Upper lobe of right lung (tissue), 1 donor: Measurements from ENCODE around the gene FH. TPM values are rescaled to one million over a fixed set of nuclear protein-coding genes. Genes with fewer than 3 reads are reported as not detected.

Experiments
- ATAC-seq: fragments of 200-7000 bp; cut with Tn5 transposase; one replicate; pipeline ENCODE4 v1.9.1; 2020; ENCODE audit warnings: mild to moderate bottlenecking, moderate library complexity
- DNase-seq: peaks from one replicate; pipeline ENCODE4 v3.0.0-alpha.2; 2020
- H3K27ac ChIP-seq: fragments of 200-600 bp; one replicate; pipeline ENCODE4 v1.8.0; 2022
- H3K27me3 ChIP-seq: fragments of 200-600 bp; one replicate; pipeline ENCODE4 v1.8.0; 2022; ENCODE audit warnings: mild to moderate bottlenecking
- H3K36me3 ChIP-seq: fragments of 200-600 bp; one replicate; pipeline ENCODE4 v1.8.0; 2022
- H3K4me1 ChIP-seq: fragments of 200-600 bp; one replicate; pipeline ENCODE4 v1.8.0; 2022
- H3K4me3 ChIP-seq: fragments of 200-600 bp; one replicate; pipeline ENCODE4 v1.8.0; 2022; ENCODE audit warnings: mild to moderate bottlenecking
- H3K9me3 ChIP-seq: fragments of 200-600 bp; one replicate; pipeline ENCODE4 v1.8.0; 2022
- CTCF ChIP-seq: fragments of 200-600 bp; IDR thresholded peaks from one replicate; pipeline ENCODE4 v1.8.0; 2022; ENCODE audit warnings: antibody characterized with exemption
- intact Hi-C: fragments of 100-400 bp; cut with DNase I; formaldehyde crosslinking; loops from one replicate; pipeline ENCODE4 v1.11.0; 2022
- total RNA-seq: library from RNA; stranded (reverse); fragmentation: NEBNext Ultra II Directional; extraction: Animal tissue kit (Norgen Biotek cat#: 25700); gene quantifications from one replicate; pipeline ENCODE4 v1.2.1, GENCODE V29; 2021
- donor health status: DM: no; HTN: yes; CAD: no; lungs with severe emphysema.

The FH gene
- total RNA-seq, 1 donor from 2014 or later: 37.4 TPM

- Histone ChIP-seq H3K4me1 (no peaks in the 10 kb centered on the region), H3K27me3 (no peaks in the 10 kb centered on the region), H3K27ac (no peak overlapping the region), H3K4me3 (no peak overlapping the region), H3K36me3 (no peaks in the 10 kb centered on the region), H3K9me3 (no peaks in the 10 kb centered on the region)
- intact Hi-C loops: no loop called here
- DNase-seq (no peak), ATAC-seq (no peak)
- TF ChIP-seq CTCF: no peak
Observed at GRCh38 chr1:241456743-241457142, 62.8 kb downstream of the FH start.

GRCh38 chr1:241453732-241454131, 65.8 kb downstream of the FH start:
- no peaks in the 10 kb centered on the region for H3K4me1 ChIP-seq
- no peak overlapping the region for H3K4me3 ChIP-seq
- TF ChIP-seq CTCF: no peak
- no peaks in the 10 kb centered on the region for H3K36me3 ChIP-seq
- intact Hi-C loops: no loop called here
- H3K27ac ChIP-seq: no peak overlapping the region
- DNase-seq (no peak), ATAC-seq (no peak)
- no peaks in the 10 kb centered on the region for H3K27me3 ChIP-seq
- no peaks in the 10 kb centered on the region for H3K9me3 ChIP-seq

DNA sequence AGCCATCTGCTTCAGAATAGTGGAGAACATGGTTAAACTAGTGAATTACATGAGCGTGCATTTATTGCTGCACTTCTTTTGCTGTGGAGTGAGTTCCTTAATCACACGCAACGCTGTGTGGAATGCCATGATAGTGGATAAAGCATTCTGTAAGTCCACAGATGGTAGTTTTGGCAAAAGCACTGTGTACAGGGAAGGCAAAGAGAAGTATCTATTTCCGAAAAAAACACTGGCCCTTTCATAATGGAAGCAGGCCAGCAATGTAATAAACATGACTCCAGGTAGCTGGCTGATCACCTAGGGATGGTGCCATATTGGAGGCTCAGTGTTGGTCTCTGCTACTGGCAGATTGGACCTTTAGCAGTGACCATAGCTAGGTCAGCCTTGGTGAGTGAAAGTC, 67.6 kb downstream of the FH start:
- no peaks in the 10 kb centered on the region for H3K36me3 ChIP-seq
- no peak overlapping the region for H3K4me3 ChIP-seq
- no peaks in the 10 kb centered on the region for H3K9me3 ChIP-seq
- H3K27me3 ChIP-seq: no peaks in the 10 kb centered on the region
- ATAC-seq (no peak), DNase-seq (no peak)
- intact Hi-C loops: no loop called here
- TF ChIP-seq CTCF: no peak
- H3K27ac ChIP-seq: no peak overlapping the region
- no peaks in the 10 kb centered on the region for H3K4me1 ChIP-seq

Other genes with a start within 250 kb of the FH start
- not detected for gene RGS7, start 162.6 kb downstream of the FH start, total RNA-seq
- 19.0 TPM for gene KMO, start 12.6 kb upstream of the FH start, total RNA-seq
- 16.8 TPM for gene CHML, start 120.6 kb upstream of the FH start, total RNA-seq
- 40.8 TPM for gene OPN3, start 120.6 kb upstream of the FH start, total RNA-seq
- not detected for gene WDR64, start 132.5 kb upstream of the FH start, total RNA-seq